Measurements from ENCODE around the gene MRPL18. TPM values are rescaled to one million over a fixed set of nuclear protein-coding genes. Genes with fewer than 3 reads are reported as not detected.

MRPL18 gene
- total RNA-seq, 1 donor from 2014 or later = 45.4 TPM

DNA sequence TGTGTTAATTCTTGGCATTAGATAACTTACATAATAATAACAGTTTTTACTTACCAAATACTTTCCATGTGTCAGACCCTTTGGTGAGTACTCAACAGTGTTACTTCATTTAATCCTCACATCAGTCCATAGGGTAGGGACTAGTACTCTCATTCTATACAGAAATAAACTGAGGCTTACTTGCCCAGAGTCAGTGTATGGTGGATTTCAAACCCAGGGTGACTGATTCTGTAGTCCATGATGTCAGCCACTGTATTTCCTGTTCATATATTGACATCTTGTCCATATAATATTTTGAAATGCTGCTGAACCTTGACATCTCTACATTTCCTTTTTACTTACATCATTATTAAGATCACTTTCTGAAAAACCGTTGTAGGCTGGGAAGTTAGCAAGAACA lies 7.3 kb downstream of the MRPL18 start:
- H3K9me3 Mint-ChIP-seq (ENCODE audit: unreplicated experiment) = peaks cover 4% of the 10 kb centered on the region
- TF ChIP-seq, protein P1, sequence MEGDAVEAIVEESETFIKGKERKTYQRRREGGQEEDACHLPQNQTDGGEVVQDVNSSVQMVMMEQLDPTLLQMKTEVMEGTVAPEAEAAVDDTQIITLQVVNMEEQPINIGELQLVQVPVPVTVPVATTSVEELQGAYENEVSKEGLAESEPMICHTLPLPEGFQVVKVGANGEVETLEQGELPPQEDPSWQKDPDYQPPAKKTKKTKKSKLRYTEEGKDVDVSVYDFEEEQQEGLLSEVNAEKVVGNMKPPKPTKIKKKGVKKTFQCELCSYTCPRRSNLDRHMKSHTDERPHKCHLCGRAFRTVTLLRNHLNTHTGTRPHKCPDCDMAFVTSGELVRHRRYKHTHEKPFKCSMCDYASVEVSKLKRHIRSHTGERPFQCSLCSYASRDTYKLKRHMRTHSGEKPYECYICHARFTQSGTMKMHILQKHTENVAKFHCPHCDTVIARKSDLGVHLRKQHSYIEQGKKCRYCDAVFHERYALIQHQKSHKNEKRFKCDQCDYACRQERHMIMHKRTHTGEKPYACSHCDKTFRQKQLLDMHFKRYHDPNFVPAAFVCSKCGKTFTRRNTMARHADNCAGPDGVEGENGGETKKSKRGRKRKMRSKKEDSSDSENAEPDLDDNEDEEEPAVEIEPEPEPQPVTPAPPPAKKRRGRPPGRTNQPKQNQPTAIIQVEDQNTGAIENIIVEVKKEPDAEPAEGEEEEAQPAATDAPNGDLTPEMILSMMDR (IDR thresholded peaks at IDR 0.05; ENCODE audit: partially characterized antibody, unreplicated experiment) = no peak

DNA sequence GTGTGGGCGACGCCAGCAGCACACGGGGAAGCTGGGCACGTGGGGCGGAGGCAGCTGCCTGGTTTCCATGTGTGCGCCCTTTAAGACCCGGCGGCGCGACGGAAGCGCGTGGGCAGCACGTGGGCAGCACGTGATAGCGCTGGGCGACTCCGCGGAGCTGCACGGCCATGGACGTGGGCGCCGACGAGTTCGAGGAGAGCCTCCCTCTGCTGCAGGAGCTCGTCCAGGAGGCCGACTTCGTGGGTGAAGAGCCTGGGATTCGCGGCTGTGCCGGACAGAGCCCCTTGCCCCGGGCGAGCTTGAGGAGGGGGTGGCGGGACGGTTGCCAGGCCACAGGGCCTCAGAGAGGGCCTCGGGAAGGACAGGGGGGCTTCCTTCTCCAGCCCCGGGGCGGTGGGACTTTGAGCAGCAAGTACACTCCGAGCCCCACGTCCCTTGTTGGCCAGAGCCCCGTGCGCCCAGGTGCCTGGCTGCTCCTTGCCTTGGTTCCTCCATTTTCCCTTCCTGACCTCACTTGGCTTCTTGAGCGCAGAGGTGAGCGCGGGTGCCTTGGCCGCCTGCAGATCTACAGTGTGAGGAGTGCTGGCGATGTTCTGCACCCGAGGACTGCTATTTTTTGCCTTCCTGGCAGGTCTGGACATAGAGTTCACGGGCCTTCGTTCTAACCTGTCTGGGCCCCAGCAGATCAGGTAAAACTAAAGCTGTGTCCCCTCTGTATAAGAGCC lies 10.0 kb downstream of the MRPL18 start, which contains the start of gene PNLDC1:
TSS of gene PNLDC1 (plus strand) at position 136 of the 725 bp plus-strand sequence. CDS start at position 168, 32 bp downstream.
- H3K9me3 Mint-ChIP-seq (ENCODE audit: unreplicated experiment) = no peaks in the 10 kb centered on the region
- H3K4me1 Mint-ChIP-seq (ENCODE audit: low read depth, unreplicated experiment) = peaks cover 7% of the 10 kb centered on the region
- H3K36me3 Mint-ChIP-seq (ENCODE audit: unreplicated experiment) = no peaks in the 10 kb centered on the region
- H3K27ac Mint-ChIP-seq (ENCODE audit: unreplicated experiment) = peak within 1 kb of the TSS; percentile 14
- TF ChIP-seq, protein P1 (IDR thresholded peaks at IDR 0.05; ENCODE audit: partially characterized antibody, unreplicated experiment) = no peak
- H3K27me3 Mint-ChIP-seq (ENCODE audit: unreplicated experiment) = no peaks in the 10 kb centered on the region
- no peak for DNase-seq
- H3K4me3 Mint-ChIP-seq (ENCODE audit: unreplicated experiment) = no peak within 1 kb of the TSS

More for the DNA sequence above, 7.3 kb downstream of the MRPL18 start:
- peaks cover 2% of the 10 kb centered on the region for H3K27me3 Mint-ChIP-seq (ENCODE audit: unreplicated experiment)
- no peak for DNase-seq
- no peak overlapping the region for H3K4me3 Mint-ChIP-seq (ENCODE audit: unreplicated experiment)
- H3K27ac Mint-ChIP-seq (ENCODE audit: unreplicated experiment) = no peak overlapping the region
- no peaks in the 10 kb centered on the region for H3K36me3 Mint-ChIP-seq (ENCODE audit: unreplicated experiment)
- peaks cover 15% of the 10 kb centered on the region for H3K4me1 Mint-ChIP-seq (ENCODE audit: low read depth, unreplicated experiment)

DNA sequence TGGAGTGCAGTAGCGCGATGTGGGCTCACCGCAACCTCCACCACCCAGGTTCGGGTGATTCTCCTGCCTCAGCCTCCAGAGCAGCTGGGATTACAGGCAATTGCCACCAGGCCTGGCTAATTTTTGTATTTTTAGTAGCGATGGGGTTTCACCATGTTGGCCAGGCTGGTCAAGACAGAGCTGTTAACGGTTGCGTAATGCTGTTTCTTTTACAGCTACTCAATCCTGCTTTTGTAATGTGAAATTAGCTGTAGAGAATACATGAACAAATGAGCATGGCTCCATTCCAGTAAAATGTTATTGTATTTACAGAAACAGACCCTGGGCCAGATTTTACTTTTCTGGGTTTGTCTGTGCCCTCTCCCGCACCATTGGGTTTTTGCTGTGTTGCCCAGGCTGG lies 11.7 kb downstream of the MRPL18 start:
- Mint-ChIP-seq H3K27ac (ENCODE audit: unreplicated experiment) (no peak overlapping the region), H3K27me3 (ENCODE audit: unreplicated experiment) (no peaks in the 10 kb centered on the region), H3K4me3 (ENCODE audit: unreplicated experiment) (no peak overlapping the region)

DNA sequence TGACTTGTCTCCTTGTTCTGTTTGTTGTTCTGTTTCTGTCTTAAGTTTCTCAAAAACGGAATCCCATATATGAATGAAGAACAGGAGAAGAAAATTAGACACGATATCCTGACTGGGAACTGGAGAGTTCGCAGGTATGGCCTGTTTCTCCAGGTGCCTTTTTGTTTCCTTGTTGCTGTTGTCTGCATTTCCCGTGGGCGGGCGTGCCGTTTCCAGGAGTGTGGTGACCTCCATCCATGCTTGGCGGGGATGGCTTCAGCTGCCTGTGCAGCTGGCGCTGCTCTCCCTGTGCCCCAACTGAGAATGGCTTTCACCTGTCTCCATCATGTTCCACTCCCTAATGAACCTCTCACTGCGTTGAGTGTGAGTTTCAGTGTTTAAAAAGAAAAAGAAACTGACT lies 14.2 kb downstream of the MRPL18 start:
- Mint-ChIP-seq H3K9me3 (ENCODE audit: unreplicated experiment) (no peaks in the 10 kb centered on the region), H3K36me3 (ENCODE audit: unreplicated experiment) (no peaks in the 10 kb centered on the region), H3K4me1 (ENCODE audit: low read depth, unreplicated experiment) (no peaks in the 10 kb centered on the region), H3K4me3 (ENCODE audit: unreplicated experiment) (no peak overlapping the region), H3K27ac (ENCODE audit: unreplicated experiment) (no peak overlapping the region), H3K27me3 (ENCODE audit: unreplicated experiment) (no peaks in the 10 kb centered on the region)
- TF ChIP-seq, protein P1 (IDR thresholded peaks at IDR 0.05; ENCODE audit: partially characterized antibody, unreplicated experiment) = no peak
- no peak for DNase-seq

More for the DNA sequence above, 11.7 kb downstream of the MRPL18 start:
- no peak for DNase-seq
- Mint-ChIP-seq H3K9me3 (ENCODE audit: unreplicated experiment) (no peaks in the 10 kb centered on the region), H3K36me3 (ENCODE audit: unreplicated experiment) (no peaks in the 10 kb centered on the region), H3K4me1 (ENCODE audit: low read depth, unreplicated experiment) (peaks cover 4% of the 10 kb centered on the region)
- TF ChIP-seq, protein P1 (IDR thresholded peaks at IDR 0.05; ENCODE audit: partially characterized antibody, unreplicated experiment) = no peak

DNA sequence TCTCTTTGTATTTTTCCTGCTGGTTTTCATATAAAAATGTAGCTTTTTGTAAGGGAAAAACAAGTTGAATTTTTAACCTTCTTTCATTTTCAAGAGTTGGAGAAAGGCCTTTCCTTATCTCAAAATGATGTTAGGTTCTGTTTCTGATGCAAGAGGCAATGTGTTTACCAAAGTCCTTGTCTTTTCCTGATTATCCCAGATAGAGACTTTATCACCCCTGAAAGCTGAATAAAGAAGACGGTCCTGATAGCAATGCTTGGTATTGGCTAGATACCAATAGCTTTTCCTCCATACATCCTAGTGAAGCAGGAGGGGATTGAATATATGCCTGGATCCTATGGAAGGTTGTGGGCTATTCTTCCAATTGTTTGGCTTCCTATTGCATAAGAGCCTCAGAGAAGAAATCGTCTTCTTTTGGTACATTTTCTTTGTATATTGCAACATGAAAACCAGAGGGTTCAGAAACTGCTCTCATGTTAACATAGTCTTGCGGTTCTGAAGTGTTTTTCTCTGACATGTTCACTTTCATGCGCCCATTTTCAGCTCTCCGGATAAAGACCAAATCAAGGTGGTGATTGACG lies 15.3 kb downstream of the MRPL18 start:
- Mint-ChIP-seq H3K4me3 (ENCODE audit: unreplicated experiment) (no peak overlapping the region), H3K27me3 (ENCODE audit: unreplicated experiment) (no peaks in the 10 kb centered on the region), H3K4me1 (ENCODE audit: low read depth, unreplicated experiment) (no peaks in the 10 kb centered on the region), H3K36me3 (ENCODE audit: unreplicated experiment) (no peaks in the 10 kb centered on the region), H3K9me3 (ENCODE audit: unreplicated experiment) (no peaks in the 10 kb centered on the region), H3K27ac (ENCODE audit: unreplicated experiment) (no peak overlapping the region)
- TF ChIP-seq, protein P1 (IDR thresholded peaks at IDR 0.05; ENCODE audit: partially characterized antibody, unreplicated experiment) = no peak
- no peak for DNase-seq
